HuH-7.5 (cell line): Measurements from ENCODE around the gene SLC5A6.

ENCODE experiments used
- DNase-seq: peaks from one replicate; pipeline ENCODE4 v3.0.0; 2011; ENCODE audit warnings: low spot score

Gene SLC5A6

DNA sequence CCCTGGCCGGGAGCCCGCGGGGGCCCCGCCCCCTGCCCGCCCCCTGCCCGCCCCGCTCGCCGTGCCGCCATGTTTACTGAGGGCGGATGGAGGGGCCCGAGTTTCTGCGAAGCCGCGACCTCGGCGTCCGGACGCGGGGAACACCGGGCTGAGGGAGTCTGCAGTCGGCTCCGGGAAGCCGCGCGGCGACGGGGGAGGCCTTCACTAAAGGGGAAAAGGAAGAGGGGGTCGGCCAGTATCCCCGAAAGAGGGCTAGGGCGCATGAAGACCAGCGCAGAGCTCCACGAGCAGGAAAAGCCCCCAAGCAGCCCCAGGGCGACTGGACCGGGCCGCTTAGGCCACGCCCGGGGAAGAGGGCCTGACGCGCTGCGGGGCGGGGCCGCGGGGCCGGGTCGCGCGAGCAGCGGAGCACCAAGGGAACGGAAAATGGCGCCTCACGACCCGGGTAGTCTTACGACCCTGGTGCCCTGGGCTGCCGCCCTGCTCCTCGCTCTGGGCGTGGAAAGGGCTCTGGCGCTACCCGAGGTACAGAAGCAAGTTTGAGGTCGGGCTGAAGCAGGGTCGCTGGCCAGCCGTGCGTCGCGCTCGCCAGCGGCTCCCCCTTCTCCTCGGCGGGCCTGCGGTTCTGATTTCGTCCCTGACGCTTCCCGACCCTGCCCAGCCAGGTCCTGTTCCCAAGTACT, at the start of gene SLC5A6, which contains the start of gene ATRAID:
SLC5A6 (minus strand) TSS at position 326 of the 683 bp plus-strand sequence. CDS start 4,618 bp downstream, outside the sequence.
ATRAID (plus strand) TSS at position 99 of the 683 bp plus-strand sequence; CDS start at position 427, 328 bp downstream.
- peak; percentile 90 for DNase-seq

DNA sequence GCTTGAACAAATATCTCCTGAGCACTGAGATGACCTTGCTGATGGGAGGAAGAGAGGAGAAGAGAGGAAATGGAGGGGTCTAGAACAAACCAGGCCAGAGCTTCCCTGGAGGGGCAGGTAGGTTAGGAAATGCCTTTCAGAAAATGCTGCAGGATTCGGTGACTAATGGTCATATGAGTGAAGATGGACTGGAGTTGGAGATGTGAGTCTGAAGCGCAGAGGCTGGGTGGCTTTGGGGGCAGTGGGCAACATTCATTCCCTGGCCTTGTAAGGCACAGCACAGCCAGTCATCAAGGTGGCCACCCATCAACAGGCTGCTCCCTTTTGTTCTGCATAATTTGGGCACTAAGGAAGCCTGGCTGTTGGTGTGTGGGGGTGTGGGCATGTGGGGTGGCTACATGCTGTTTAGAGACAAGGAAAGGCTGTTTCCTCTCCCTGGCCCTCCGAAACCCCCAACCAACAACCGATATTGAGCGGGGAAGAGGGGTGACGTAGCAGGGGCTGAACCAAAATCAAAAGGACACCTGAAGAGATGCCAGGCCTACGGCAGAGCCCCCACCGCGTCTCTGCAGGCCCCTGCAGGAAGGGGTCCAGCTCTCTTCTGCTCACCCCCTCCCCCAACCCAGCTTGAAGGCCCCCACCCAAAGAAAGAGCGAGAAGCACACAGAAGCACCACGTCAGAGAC, 49.3 kb upstream of the SLC5A6 start:
- DNase-seq = no peak

DNA sequence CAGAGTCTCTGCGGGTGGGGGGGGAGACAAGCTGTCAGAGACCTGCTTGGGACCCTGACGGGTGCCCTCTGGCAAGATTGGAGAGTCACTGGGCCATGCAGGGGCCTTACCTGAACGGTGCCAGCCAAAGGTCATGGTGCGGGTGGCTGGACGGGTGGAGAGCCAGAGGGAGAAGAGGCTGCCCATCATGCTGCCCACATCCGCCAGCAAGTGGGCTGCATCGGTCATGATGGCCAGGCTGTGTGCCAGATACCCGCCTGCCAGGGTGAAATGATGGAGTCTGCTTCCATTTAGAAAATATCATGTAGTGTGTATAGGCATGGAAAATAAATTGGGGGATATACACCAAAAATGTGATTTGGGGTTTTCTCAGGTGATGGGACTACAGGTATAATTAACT, 46.0 kb upstream of the SLC5A6 start:
- no peak for DNase-seq

DNA sequence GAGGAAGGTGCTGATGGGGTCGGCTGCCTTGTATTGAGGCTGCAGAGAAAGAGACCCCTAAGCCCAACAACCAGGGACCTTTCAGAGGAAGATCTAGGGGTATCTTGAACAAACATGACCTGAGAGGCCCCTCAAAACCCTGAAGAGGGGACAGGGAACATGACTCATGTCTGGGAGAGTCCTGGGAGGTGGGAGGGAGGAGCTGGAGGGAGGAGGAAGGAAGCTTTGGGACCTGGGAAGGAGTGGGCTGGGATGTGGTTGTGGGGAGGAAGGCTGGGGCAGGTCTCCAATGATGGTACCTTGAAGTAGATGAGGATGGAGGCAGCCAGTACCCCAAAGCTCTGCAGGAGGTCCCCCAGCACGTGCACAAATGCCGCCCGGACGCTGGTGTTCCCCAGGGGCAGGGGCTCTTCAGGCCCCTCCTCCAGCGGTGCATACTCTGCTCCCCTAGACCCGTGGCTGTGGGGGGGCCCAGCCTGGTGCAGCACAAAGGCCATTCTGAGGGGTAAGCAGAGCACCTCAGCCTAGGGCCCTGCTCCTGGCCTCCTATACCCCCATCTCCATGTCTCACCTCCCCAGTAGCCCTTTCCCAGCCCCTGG, 44.9 kb upstream of the SLC5A6 start:
- DNase-seq = no peak

DNA sequence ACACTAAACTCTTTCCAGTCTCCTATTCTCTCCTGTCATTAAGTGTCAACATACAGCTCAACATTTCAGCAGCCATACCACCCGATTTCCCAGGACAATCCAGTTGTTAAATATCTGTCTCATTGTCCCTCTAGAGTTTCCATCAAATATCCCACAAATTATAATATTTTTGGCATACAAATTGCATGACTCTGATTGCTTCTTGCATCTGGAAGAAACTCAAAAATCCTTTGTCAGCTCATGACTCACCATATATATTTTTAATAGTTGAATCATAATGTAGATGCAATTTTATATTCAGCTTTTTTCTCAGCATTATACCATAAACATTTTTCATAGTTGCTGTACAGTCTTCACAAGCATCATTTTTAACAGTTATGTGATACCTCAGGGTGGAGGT, 43.6 kb upstream of the SLC5A6 start:
- DNase-seq = no peak

DNA sequence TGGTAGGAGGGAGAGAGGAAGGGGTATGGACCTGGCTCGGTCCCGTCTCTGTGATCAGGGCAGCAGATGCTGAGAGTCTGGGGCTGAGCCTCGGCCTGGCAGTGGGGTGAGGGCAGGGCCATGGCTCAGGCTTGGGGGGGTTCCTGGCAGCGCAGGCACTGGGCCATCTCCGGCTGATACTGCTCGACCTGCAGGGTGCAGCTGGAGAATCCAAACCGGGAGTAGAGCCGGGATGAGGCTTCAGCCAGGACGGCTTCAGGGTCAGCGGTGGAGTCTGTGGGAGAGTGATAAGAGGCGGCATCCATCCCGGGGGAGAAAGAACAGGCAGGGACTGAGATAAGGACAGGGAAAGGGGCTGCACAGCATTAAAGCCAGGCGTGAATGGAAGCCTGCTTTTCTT, 43.1 kb upstream of the SLC5A6 start:
- DNase-seq = no peak

DNA sequence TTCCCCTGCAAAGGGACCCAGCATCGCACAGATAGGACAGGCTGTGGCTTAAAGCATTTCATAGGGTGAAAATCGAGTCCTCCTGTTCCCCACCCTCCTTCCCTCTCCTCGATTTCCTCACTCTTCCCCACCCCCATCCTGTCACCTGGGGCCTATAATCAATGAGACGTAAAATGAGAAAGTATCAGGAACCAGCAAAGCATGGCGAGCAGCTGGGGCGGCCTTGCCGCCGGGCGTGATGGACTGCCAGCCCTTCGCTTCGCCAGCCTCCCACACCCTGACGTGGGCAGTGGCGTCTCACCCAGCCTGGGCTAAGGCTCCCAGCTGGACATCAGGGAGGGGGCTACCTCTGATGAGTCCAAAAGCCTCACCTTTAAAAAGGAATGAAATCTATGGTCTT, 39.7 kb upstream of the SLC5A6 start:
- DNase-seq = no peak

DNA sequence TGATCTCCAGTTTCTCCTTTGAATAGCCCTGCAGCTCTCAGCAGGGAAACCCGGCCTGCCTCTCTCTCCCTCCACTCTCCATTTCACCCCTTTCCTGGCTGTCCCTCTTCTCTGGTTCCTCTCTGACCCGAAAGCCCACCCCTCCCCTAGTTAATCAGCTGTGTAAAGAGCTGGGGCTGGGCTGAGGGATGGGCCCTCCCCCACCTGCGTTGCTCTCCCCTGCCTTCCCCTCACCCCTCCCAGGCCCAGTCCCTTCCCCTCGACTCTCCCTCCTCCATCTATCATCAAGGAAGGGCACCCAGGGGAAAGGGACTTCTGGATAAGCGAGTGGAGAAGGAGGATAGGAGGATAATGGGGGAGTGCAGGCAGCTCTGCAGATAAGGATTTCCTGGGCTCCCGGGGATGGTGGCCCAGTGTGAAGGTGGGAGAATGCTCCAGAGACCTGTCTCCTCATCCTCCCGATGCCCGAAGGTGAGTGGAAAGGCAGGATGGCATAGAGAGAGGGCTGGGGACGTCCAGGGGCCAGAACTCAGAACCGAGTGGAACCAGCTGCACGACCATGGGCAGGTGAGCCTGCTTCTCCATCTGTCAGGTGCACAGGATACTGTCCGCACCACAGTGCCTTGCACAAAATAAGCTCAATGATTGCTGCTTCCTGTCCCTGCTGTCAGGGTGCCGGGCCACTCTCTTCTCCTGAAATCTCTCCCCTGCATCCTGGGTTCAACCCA, 38.7 kb upstream of the SLC5A6 start:
- no peak for DNase-seq

DNA sequence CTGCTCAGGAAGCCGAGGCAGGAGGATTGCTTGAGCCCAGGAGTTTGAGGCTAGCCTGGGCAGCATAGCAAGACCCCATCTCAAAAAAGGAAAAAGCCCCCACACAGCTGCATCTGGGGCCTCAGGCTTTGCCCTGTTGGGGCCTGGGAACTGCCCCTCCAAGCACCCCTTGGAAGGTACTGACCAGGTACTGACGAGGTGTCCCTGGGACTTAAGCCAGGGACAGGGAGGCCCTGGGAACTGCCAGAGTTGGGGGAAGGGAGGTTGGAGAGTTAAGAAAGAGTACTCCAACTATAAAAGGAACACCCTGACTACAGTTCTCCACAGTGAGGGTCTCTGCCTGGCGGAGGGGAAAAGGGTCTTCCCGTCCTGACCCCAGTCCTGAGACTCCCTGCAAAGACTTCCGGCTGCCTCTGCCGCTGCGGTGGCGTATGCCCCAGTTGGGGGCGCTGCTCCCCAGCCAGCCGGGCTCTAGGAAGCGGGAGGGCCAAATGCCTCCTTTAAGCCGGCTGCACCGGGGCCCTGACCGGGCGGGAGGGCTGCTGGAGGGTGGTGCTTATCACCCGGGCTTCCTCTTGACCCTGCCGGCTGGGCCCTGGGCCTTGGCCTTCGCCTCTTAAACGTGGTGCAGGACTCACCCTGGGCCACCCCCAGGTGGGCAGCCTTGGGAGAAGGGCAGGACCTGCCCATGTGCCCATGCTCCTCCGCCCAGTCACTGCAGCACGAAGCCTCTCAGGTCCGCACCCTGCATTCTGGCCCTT, 38.0 kb upstream of the SLC5A6 start:
- peak; percentile 87 for DNase-seq

DNA sequence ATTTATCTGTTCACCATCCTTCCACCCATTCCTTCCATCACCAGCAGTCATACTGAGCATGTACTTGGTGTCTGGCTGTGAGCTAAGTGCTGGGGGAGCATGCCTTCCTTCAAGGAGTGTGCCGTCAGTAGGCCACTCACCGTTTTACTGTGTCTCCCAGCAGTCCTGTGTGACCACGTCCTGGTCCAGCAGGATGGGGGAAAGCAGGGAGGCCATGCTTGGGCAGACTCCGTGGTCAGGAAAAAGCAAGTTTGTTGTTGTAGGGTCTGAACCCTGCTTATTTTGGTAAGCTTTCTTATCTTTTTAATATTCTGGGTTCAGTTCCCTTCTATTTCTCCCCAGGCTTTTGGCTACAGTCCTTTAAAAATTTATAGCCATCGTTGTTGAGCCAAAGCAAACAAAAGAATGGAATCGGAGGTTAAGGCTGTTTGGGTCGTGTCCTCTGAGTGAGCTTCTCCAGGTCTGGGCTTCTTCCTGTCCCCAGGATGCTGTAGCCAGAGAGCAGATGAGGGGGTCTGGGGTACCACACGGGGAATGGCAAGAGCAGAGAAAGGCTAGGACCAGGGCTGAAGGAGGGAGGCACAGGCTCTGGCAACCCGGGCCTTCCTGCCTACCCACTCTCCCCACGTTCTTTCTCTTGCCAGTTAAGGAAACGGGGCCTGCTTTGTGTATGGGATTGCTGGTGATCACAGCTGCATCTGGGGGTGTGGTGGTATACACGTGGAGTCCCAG, 37.3 kb upstream of the SLC5A6 start:
- no peak for DNase-seq

DNA sequence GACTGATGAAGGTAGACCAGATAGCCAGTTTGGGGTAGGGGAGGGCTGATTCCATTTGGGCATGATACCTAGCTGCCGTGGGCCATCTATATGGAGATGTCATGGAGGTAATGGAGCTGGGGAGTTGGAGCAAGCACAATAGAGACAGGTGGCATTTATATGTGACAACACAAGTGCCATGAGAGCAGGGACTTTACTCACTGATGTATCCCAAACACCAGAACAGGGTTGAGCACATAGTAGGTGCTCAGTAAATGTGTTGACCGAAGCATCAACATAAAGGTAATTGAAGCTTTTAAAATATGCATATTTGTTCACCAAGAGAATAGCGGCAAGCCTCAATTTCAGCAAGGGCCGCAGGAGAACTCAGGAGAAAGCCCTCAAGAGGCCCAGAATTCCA, 35.8 kb upstream of the SLC5A6 start:
- DNase-seq = no peak

DNA sequence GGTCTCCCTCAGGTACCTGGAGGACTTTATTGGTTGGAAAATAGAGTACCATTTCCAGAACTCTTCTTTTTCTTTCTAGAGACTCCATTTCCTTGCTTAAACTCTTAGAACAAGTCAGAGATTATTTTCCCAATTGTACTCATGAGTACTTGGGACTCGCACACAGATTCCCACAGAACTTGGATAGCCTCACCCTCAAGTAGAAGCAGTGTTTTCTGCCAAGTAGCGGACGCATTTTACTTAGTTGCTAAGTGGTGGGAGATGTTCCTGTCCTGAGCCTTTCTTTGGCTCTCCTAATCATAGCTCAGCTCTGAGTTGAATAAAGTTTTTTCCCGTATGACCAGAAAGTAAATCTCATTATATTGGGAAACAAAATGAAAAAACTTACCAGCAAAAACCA, 33.6 kb upstream of the SLC5A6 start:
- DNase-seq = no peak

DNA sequence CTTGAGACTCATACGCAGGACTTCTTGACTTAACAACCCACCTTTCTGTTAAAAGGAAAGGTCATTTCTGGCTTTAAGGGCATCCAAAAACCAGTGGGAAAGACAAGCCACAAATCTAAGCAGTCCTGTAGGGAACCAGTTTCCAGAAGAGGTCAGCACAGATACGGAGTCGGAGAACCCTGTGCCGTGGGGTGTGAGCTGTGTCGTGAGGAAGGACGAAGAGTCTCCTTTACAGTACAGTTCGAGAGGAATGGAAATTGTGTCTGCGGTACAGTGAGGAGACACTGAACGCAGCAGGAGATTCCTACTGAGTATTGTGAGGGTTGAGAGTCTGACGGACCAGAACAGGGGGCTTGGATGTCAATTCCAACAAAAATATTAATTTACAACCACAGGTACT, 33.0 kb upstream of the SLC5A6 start:
- DNase-seq = no peak

DNA sequence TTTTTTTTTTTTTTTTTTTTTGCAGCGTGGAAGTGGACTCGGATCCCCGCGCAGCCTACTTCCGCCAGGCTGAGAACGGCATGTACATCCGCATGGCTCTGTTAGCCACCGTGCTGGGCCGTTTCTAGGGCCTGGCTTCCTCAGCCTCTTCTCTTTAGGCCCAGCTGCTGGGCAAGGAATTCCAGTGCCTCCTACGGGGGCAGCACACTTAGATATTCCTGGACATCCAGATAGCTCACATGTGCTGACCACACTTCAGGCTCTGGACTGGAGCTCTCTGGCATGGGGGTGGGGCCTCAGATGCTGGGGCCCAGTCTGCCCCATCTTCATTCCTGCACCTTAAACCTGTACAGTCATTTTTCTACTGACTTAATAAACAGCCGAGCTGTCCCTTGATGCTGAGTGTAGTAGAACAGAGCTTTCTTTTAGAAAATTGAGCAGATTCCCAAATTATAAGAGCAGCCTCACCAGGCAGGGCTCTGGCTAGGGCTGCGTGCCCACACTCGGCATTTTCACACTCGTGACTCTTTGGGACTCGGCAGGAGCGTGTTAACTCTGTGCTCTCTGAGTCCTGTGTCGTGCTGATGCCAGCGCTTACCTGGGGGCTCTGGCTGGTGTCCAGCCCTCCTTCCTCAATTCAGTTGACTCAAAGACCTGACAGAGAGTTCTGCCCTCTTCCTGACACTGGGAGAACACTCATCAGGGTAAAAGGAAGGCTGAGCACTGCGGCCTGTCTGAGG, 31.5 kb upstream of the SLC5A6 start:
- no peak for DNase-seq

DNA sequence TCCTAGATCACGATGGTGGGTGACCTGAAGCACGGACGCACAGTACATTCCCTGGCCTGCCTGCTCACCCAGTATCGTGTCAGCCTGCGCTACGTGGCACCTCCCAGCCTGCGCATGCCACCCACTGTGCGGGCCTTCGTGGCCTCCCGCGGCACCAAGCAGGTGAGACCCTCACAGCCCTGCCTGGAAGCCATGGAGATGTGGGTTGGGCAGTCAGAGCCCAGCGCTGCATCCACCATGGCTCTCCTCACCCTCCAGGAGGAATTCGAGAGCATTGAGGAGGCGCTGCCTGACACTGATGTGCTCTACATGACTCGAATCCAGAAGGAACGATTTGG, 30.5 kb upstream of the SLC5A6 start:
- DNase-seq = no peak

DNA sequence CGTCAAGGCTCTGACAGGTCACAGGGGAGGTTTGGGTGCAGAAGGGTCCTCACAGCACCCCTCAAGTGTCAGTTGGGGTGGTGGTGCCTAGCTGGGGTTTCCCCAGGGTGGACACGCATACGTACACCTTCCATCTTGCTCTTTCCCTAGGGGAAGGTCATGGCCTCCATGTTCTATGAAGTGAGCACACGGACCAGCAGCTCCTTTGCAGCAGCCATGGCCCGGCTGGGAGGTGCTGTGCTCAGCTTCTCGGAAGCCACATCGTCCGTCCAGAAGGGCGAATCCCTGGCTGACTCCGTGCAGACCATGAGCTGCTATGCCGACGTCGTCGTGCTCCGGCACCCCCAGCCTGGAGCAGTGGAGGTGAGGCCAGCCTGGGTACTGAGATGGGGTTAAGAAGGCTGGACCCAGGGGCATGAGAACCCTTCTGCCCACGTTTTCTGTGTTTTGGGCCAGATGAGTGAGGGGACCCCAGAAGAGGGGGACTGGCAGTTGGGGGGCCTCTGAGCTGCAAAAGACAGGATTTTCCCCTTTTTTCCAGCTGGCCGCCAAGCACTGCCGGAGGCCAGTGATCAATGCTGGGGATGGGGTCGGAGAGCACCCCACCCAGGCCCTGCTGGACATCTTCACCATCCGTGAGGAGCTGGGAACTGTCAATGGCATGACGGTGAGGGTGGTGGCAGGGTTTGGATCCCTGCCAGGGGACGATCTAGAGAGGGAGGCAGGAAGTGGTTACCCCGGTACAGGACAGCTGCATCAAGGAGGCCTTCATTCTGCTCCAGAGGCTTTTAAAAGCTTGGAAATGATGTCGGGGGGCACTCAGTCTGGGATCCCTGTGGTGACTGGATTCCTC, 29.9 kb upstream of the SLC5A6 start:
- no peak for DNase-seq

DNA sequence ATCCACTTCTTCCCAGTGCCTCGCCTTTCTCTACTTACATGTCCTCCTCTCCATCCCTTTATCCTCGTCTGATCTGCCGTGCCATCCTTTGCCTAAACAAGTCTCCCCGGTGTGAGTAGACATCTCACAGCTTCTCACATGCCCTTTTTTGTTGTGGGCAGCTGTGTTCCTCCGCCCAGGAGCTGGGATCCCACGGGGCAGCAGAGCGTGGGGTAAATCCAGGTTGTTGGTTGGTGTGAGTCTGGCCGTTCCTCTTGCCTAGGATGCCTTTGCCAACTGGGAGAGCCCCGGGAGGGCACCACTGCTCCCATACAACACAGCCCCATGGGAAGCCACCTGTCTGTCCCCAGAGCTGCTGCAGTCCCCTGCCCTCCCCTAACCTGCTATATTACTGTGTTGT, 28.3 kb upstream of the SLC5A6 start:
- no peak for DNase-seq

DNA sequence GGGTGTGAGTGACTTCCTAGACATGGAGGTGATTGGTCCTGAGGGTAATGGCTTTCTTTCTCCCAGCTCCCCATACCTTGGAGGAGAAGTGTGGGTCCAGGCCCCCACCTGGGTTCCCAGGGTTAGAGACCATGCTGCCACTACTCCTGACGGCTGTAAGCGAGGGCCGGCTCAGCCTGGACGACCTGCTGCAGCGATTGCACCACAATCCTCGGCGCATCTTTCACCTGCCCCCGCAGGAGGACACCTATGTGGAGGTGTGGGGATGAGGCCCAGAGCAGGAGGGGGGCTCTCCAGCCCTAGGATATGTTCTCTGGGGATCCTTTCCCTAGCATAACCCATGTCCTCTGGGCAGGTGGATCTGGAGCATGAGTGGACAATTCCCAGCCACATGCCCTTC, 26.9 kb upstream of the SLC5A6 start:
- DNase-seq = no peak

DNA sequence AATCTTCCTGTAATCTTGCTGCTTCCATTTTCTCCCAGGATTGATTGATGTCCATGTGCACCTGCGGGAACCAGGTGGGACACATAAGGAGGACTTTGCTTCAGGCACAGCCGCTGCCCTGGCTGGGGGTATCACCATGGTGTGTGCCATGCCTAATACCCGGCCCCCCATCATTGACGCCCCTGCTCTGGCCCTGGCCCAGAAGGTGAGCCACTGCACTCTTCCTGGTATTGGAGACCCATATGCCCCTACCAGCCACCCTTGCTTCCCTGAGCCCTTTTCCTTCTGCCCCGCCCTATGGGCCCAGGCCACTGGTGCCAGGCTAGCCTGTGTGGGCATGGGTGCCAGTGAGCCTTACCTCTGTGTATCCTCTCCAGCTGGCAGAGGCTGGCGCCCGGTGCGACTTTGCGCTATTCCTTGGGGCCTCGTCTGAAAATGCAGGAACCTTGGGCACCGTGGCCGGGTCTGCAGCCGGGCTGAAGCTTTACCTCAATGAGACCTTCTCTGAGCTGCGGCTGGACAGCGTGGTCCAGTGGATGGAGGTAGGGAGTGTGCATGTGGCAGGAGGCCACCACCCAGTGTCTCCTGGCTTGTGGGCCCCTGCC, 25.4 kb upstream of the SLC5A6 start:
- no peak for DNase-seq
